Measurements from ENCODE around the gene B3GAT1.

The B3GAT1 gene

DNA sequence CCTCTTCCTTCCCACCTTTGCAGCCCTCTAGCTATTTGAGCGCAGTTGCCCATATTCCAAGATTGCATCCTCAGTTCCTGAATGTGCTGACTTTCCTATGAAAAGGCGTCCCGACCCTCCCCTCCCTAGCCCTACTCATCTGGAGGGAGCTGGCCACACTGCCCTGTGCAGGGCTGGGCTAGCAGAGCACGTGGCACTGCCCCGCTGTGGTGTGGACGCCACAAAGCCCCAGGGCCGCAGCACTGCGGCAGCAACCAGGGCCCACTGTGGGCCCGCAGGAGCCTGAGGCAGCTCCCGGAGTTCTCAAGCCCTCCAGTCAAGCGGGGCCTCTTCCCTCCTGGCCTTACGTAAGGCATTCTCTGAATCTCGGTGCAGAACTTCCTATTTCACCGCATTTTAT lies 27.6 kb downstream of the B3GAT1 start:
- no peaks in the 10 kb centered on the region for H3K9me3 ChIP-seq (ENCODE audit: control insufficient read depth in 1 of 2, low read length in 2 of 2)
- no peak overlapping the region for H3K27ac ChIP-seq (ENCODE audit: low read depth, low read length)
- no peak overlapping the region for H3K9ac ChIP-seq (ENCODE audit: low read depth in 1 of 2, low read length in 2 of 2)
- no peaks in the 10 kb centered on the region for H3K36me3 ChIP-seq (ENCODE audit: control insufficient read depth in 1 of 2, insufficient read depth in 2 of 2, low read length in 2 of 2)
- H3K4me1 ChIP-seq (ENCODE audit: control insufficient read depth in 1 of 2, insufficient read depth in 2 of 2, low read length in 2 of 2), result no peaks in the 10 kb centered on the region
- H3K27me3 ChIP-seq (ENCODE audit: control insufficient read depth in 1 of 2, insufficient read depth in 2 of 2, low read length in 2 of 2), result peaks cover 0 to 8% of the 10 kb centered on the region in 2 donors
- H3K4me3 ChIP-seq (ENCODE audit: low read depth in 1 of 2, low read length in 2 of 2), result no peak overlapping the region

GRCh38 chr11:134383576-134384221 lies 28.3 kb downstream of the B3GAT1 start:
- H3K4me3 ChIP-seq (ENCODE audit: low read depth in 1 of 2, low read length in 2 of 2), result no peak overlapping the region
- H3K4me1 ChIP-seq (ENCODE audit: control insufficient read depth in 1 of 2, insufficient read depth in 2 of 2, low read length in 2 of 2), result no peaks in the 10 kb centered on the region
- H3K27me3 ChIP-seq (ENCODE audit: control insufficient read depth in 1 of 2, insufficient read depth in 2 of 2, low read length in 2 of 2), result peaks cover 0 to 6% of the 10 kb centered on the region in 2 donors
- H3K27ac ChIP-seq (ENCODE audit: low read depth, low read length), result no peak overlapping the region
- H3K36me3 ChIP-seq (ENCODE audit: control insufficient read depth in 1 of 2, insufficient read depth in 2 of 2, low read length in 2 of 2), result no peaks in the 10 kb centered on the region
- no peaks in the 10 kb centered on the region for H3K9me3 ChIP-seq (ENCODE audit: control insufficient read depth in 1 of 2, low read length in 2 of 2)
- H3K9ac ChIP-seq (ENCODE audit: low read depth in 1 of 2, low read length in 2 of 2), result no peak overlapping the region

GRCh38 chr11:134382830-134383229 lies 29.2 kb downstream of the B3GAT1 start:
- H3K27me3 ChIP-seq (ENCODE audit: control insufficient read depth in 1 of 2, insufficient read depth in 2 of 2, low read length in 2 of 2), result peaks cover 0 to 6% of the 10 kb centered on the region in 2 donors
- no peak overlapping the region for H3K9ac ChIP-seq (ENCODE audit: low read depth in 1 of 2, low read length in 2 of 2)
- no peak overlapping the region for H3K27ac ChIP-seq (ENCODE audit: low read depth, low read length)
- H3K4me3 ChIP-seq (ENCODE audit: low read depth in 1 of 2, low read length in 2 of 2), result no peak overlapping the region
- no peaks in the 10 kb centered on the region for H3K4me1 ChIP-seq (ENCODE audit: control insufficient read depth in 1 of 2, insufficient read depth in 2 of 2, low read length in 2 of 2)
- H3K36me3 ChIP-seq (ENCODE audit: control insufficient read depth in 1 of 2, insufficient read depth in 2 of 2, low read length in 2 of 2), result no peaks in the 10 kb centered on the region
- no peaks in the 10 kb centered on the region for H3K9me3 ChIP-seq (ENCODE audit: control insufficient read depth in 1 of 2, low read length in 2 of 2)

GRCh38 chr11:134382257-134382656 lies 29.8 kb downstream of the B3GAT1 start:
- Histone ChIP-seq H3K27ac (ENCODE audit: low read depth, low read length) (no peak overlapping the region), H3K4me3 (ENCODE audit: low read depth in 1 of 2, low read length in 2 of 2) (no peak overlapping the region), H3K4me1 (ENCODE audit: control insufficient read depth in 1 of 2, insufficient read depth in 2 of 2, low read length in 2 of 2) (no peaks in the 10 kb centered on the region), H3K27me3 (ENCODE audit: control insufficient read depth in 1 of 2, insufficient read depth in 2 of 2, low read length in 2 of 2) (peaks cover 0 to 6% of the 10 kb centered on the region in 2 donors), H3K9me3 (ENCODE audit: control insufficient read depth in 1 of 2, low read length in 2 of 2) (no peaks in the 10 kb centered on the region), H3K36me3 (ENCODE audit: control insufficient read depth in 1 of 2, insufficient read depth in 2 of 2, low read length in 2 of 2) (no peaks in the 10 kb centered on the region), H3K9ac (ENCODE audit: low read depth in 1 of 2, low read length in 2 of 2) (no peak overlapping the region)

GRCh38 chr11:134380785-134381184 lies 31.3 kb downstream of the B3GAT1 start:
- Histone ChIP-seq H3K4me3 (ENCODE audit: low read depth in 1 of 2, low read length in 2 of 2) (no peak overlapping the region), H3K4me1 (ENCODE audit: control insufficient read depth in 1 of 2, insufficient read depth in 2 of 2, low read length in 2 of 2) (no peaks in the 10 kb centered on the region), H3K27me3 (ENCODE audit: control insufficient read depth in 1 of 2, insufficient read depth in 2 of 2, low read length in 2 of 2) (peaks cover 0 to 2% of the 10 kb centered on the region in 2 donors), H3K9ac (ENCODE audit: low read depth in 1 of 2, low read length in 2 of 2) (no peak overlapping the region), H3K27ac (ENCODE audit: low read depth, low read length) (no peak overlapping the region), H3K36me3 (ENCODE audit: control insufficient read depth in 1 of 2, insufficient read depth in 2 of 2, low read length in 2 of 2) (no peaks in the 10 kb centered on the region), H3K9me3 (ENCODE audit: control insufficient read depth in 1 of 2, low read length in 2 of 2) (no peaks in the 10 kb centered on the region)

GRCh38 chr11:134380229-134380628 lies 31.8 kb downstream of the B3GAT1 start:
- no peak overlapping the region for H3K27ac ChIP-seq (ENCODE audit: low read depth, low read length)
- H3K4me3 ChIP-seq (ENCODE audit: low read depth in 1 of 2, low read length in 2 of 2), result no peak overlapping the region
- H3K4me1 ChIP-seq (ENCODE audit: control insufficient read depth in 1 of 2, insufficient read depth in 2 of 2, low read length in 2 of 2), result no peaks in the 10 kb centered on the region
- H3K27me3 ChIP-seq (ENCODE audit: control insufficient read depth in 1 of 2, insufficient read depth in 2 of 2, low read length in 2 of 2), result no peaks in the 10 kb centered on the region
- no peaks in the 10 kb centered on the region for H3K9me3 ChIP-seq (ENCODE audit: control insufficient read depth in 1 of 2, low read length in 2 of 2)
- no peak overlapping the region for H3K9ac ChIP-seq (ENCODE audit: low read depth in 1 of 2, low read length in 2 of 2)
- no peaks in the 10 kb centered on the region for H3K36me3 ChIP-seq (ENCODE audit: control insufficient read depth in 1 of 2, insufficient read depth in 2 of 2, low read length in 2 of 2)

DNA sequence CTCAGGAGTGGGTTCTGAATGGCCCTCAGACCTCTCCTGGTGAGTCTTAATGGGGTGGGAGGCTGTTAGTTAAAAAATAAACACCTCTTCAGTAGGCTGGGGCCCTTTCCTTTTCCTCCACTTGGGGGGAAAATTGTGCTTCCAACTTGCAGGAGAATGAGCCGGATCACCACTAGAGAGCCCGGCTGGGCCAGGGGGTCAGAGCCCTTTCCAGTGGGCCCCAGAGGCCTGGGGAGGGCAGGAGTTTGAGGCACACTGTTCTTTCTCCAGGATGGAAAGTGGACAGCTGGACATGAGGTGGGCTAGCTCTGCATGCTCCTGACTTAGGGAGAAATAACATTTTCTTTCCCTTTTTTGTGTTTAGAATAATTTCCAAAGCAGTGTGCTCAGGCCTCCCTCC lies 32.8 kb downstream of the B3GAT1 start:
- Histone ChIP-seq H3K9me3 (ENCODE audit: control insufficient read depth in 1 of 2, low read length in 2 of 2) (no peaks in the 10 kb centered on the region), H3K4me1 (ENCODE audit: control insufficient read depth in 1 of 2, insufficient read depth in 2 of 2, low read length in 2 of 2) (no peaks in the 10 kb centered on the region), H3K36me3 (ENCODE audit: control insufficient read depth in 1 of 2, insufficient read depth in 2 of 2, low read length in 2 of 2) (no peaks in the 10 kb centered on the region), H3K27me3 (ENCODE audit: control insufficient read depth in 1 of 2, insufficient read depth in 2 of 2, low read length in 2 of 2) (no peaks in the 10 kb centered on the region), H3K4me3 (ENCODE audit: low read depth in 1 of 2, low read length in 2 of 2) (no peak overlapping the region), H3K9ac (ENCODE audit: low read depth in 1 of 2, low read length in 2 of 2) (no peak overlapping the region), H3K27ac (ENCODE audit: low read depth, low read length) (no peak overlapping the region)

- Histone ChIP-seq H3K36me3 (ENCODE audit: control insufficient read depth in 1 of 2, insufficient read depth in 2 of 2, low read length in 2 of 2) (no peaks in the 10 kb centered on the region), H3K9ac (ENCODE audit: low read depth in 1 of 2, low read length in 2 of 2) (no peak overlapping the region), H3K4me1 (ENCODE audit: control insufficient read depth in 1 of 2, insufficient read depth in 2 of 2, low read length in 2 of 2) (no peaks in the 10 kb centered on the region), H3K27me3 (ENCODE audit: control insufficient read depth in 1 of 2, insufficient read depth in 2 of 2, low read length in 2 of 2) (no peaks in the 10 kb centered on the region), H3K4me3 (ENCODE audit: low read depth in 1 of 2, low read length in 2 of 2) (no peak overlapping the region), H3K9me3 (ENCODE audit: control insufficient read depth in 1 of 2, low read length in 2 of 2) (no peaks in the 10 kb centered on the region), H3K27ac (ENCODE audit: low read depth, low read length) (no peak overlapping the region)
Observed at GRCh38 chr11:134377876-134378275, 34.2 kb downstream of the B3GAT1 start.

- Histone ChIP-seq H3K27me3 (ENCODE audit: control insufficient read depth in 1 of 2, insufficient read depth in 2 of 2, low read length in 2 of 2) (no peaks in the 10 kb centered on the region), H3K9me3 (ENCODE audit: control insufficient read depth in 1 of 2, low read length in 2 of 2) (no peaks in the 10 kb centered on the region), H3K4me3 (ENCODE audit: low read depth in 1 of 2, low read length in 2 of 2) (no peak overlapping the region), H3K4me1 (ENCODE audit: control insufficient read depth in 1 of 2, insufficient read depth in 2 of 2, low read length in 2 of 2) (no peaks in the 10 kb centered on the region), H3K27ac (ENCODE audit: low read depth, low read length) (no peak overlapping the region), H3K36me3 (ENCODE audit: control insufficient read depth in 1 of 2, insufficient read depth in 2 of 2, low read length in 2 of 2) (no peaks in the 10 kb centered on the region), H3K9ac (ENCODE audit: low read depth in 1 of 2, low read length in 2 of 2) (no peak overlapping the region)
Observed at GRCh38 chr11:134376150-134376921, 35.7 kb downstream of the B3GAT1 start.

- H3K27ac ChIP-seq (ENCODE audit: low read depth, low read length), result no peak overlapping the region
- H3K36me3 ChIP-seq (ENCODE audit: control insufficient read depth in 1 of 2, insufficient read depth in 2 of 2, low read length in 2 of 2), result no peaks in the 10 kb centered on the region
- H3K9me3 ChIP-seq (ENCODE audit: control insufficient read depth in 1 of 2, low read length in 2 of 2), result no peaks in the 10 kb centered on the region
- no peaks in the 10 kb centered on the region for H3K4me1 ChIP-seq (ENCODE audit: control insufficient read depth in 1 of 2, insufficient read depth in 2 of 2, low read length in 2 of 2)
- no peak overlapping the region for H3K4me3 ChIP-seq (ENCODE audit: low read depth in 1 of 2, low read length in 2 of 2)
- no peak overlapping the region for H3K9ac ChIP-seq (ENCODE audit: low read depth in 1 of 2, low read length in 2 of 2)
- no peaks in the 10 kb centered on the region for H3K27me3 ChIP-seq (ENCODE audit: control insufficient read depth in 1 of 2, insufficient read depth in 2 of 2, low read length in 2 of 2)
Observed at GRCh38 chr11:134374891-134375550, 37.0 kb downstream of the B3GAT1 start.

Data from duodenal mucosa (tissue), 2 donors.